DMS 273 (cell line): ENCODE measurements around the gene CNTNAP3.
"Not testable (repeated sequence)": the region's sequence is repeated elsewhere in the genome, so short reads cannot be mapped to it uniquely, and the experiment has no call there.

Experiments used
- DNase-seq: peaks from one replicate; lab custom pipeline; 2025; ENCODE audit not compliant: unreplicated experiment; lab: John Stamatoyannopoulos, UW

CNTNAP3 gene

GRCh38 chr9:39073537-39073936, 214.4 kb downstream of the CNTNAP3 start:
- DNase-seq: not testable (repeated sequence)

GRCh38 chr9:39067683-39068082, 220.3 kb downstream of the CNTNAP3 start:
- not testable (repeated sequence) for DNase-seq

GRCh38 chr9:39062966-39063365, 225.0 kb downstream of the CNTNAP3 start:
- DNase-seq: not testable (repeated sequence)

- not testable (repeated sequence) for DNase-seq
These were observed 233.5 kb downstream of the CNTNAP3 start for GRCh38 chr9:39054453-39054852.

- DNase-seq: not testable (repeated sequence)
These were observed 241.1 kb downstream of the CNTNAP3 start for GRCh38 chr9:39046833-39047232.

GRCh38 chr9:39042352-39042803, 245.6 kb downstream of the CNTNAP3 start:
- DNase-seq: not testable (repeated sequence)

GRCh38 chr9:39041774-39042173, 246.2 kb downstream of the CNTNAP3 start:
- DNase-seq: not testable (repeated sequence)

- not testable (repeated sequence) for DNase-seq
These were observed 248.8 kb downstream of the CNTNAP3 start for GRCh38 chr9:39039148-39039547.

GRCh38 chr9:39038221-39038620, 249.7 kb downstream of the CNTNAP3 start:
- not testable (repeated sequence) for DNase-seq

- DNase-seq: not testable (repeated sequence)
These were observed 254.1 kb downstream of the CNTNAP3 start for GRCh38 chr9:39033849-39034248.

GRCh38 chr9:39030204-39031019, 257.6 kb downstream of the CNTNAP3 start:
- DNase-seq: not testable (repeated sequence)

GRCh38 chr9:39028855-39029254, 259.1 kb downstream of the CNTNAP3 start:
- not testable (repeated sequence) for DNase-seq

- DNase-seq: not testable (repeated sequence)
These were observed 259.8 kb downstream of the CNTNAP3 start for GRCh38 chr9:39028168-39028567.

- not testable (repeated sequence) for DNase-seq
These were observed 261.9 kb downstream of the CNTNAP3 start for GRCh38 chr9:39025911-39026588.
